ENCODE results near the gene SPON1.
"Not testable (repeated sequence)": the region's sequence is repeated elsewhere in the genome, so short reads cannot be mapped to it uniquely, and the experiment has no call there.

Gene SPON1

GRCh38 chr11:14042686-14043465 is 80.4 kb downstream of the SPON1 start:
- no peak for DNase-seq

GRCh38 chr11:14044916-14045315 is 82.4 kb downstream of the SPON1 start:
- no peak for DNase-seq

- no peak for DNase-seq
Measured at GRCh38 chr11:14045417-14045816, 82.9 kb downstream of the SPON1 start.

- no peak for DNase-seq
Measured at GRCh38 chr11:14052198-14052597, 89.7 kb downstream of the SPON1 start.

- DNase-seq = no peak
Measured at GRCh38 chr11:14054116-14055107, 91.9 kb downstream of the SPON1 start.

- no peak for DNase-seq
Measured at GRCh38 chr11:14055936-14056335, 93.4 kb downstream of the SPON1 start.

- no peak for DNase-seq
Measured at GRCh38 chr11:14058061-14058460, 95.5 kb downstream of the SPON1 start.

- no peak for DNase-seq
Measured at GRCh38 chr11:14059491-14059890, 97.0 kb downstream of the SPON1 start.

GRCh38 chr11:14061721-14062120 is 99.2 kb downstream of the SPON1 start:
- no peak for DNase-seq

GRCh38 chr11:14065141-14065540 is 102.6 kb downstream of the SPON1 start:
- DNase-seq = no peak

GRCh38 chr11:14065681-14066080 is 103.2 kb downstream of the SPON1 start:
- DNase-seq = no peak

GRCh38 chr11:14067686-14068085 is 105.2 kb downstream of the SPON1 start:
- DNase-seq = no peak

- DNase-seq = no peak
Measured at GRCh38 chr11:14070896-14071295, 108.4 kb downstream of the SPON1 start.

- DNase-seq = no peak
Measured at GRCh38 chr11:14073849-14074476, 111.4 kb downstream of the SPON1 start.

- no peak for DNase-seq
Measured at GRCh38 chr11:14075118-14076078, 112.9 kb downstream of the SPON1 start.

- no peak for DNase-seq
Measured at GRCh38 chr11:14079011-14079410, 116.5 kb downstream of the SPON1 start.

GRCh38 chr11:14079797-14080196 is 117.3 kb downstream of the SPON1 start:
- no peak for DNase-seq

GRCh38 chr11:14081581-14082231 is 119.2 kb downstream of the SPON1 start:
- no peak for DNase-seq

- DNase-seq = peak; percentile 28
Measured at GRCh38 chr11:14082338-14082737, 119.8 kb downstream of the SPON1 start.

GRCh38 chr11:14088861-14089260 is 126.3 kb downstream of the SPON1 start:
- DNase-seq = not testable (repeated sequence)

- DNase-seq = no peak
Measured at GRCh38 chr11:14089690-14090462, 127.4 kb downstream of the SPON1 start.
